ENCODE results near the gene TULP1. TPM values are rescaled to one million over a fixed set of nuclear protein-coding genes. Genes with fewer than 3 reads are reported as not detected.

The TULP1 gene
- total RNA-seq, 1 experiment from 2014 or later, result not detected

DNA sequence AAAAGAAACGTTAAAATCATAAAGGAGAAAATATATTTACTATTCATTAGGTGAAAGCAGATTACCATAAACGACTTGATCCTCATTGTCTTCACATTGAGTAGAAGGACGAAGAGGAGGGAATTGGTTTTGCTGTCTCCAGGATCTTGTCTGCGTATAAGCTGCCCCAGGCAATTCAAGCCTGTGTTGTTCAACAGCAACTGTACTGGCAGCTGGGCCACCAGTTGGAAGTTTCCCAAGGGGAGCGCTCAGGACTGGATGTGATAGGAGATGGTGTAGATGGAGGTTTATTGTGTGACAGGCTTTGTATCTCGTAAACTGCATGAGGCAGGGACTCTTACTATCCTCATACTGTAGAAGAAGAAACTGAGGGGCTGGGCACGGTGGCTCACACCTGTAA is 64.5 kb downstream of the TULP1 start:
- Histone ChIP-seq H4K20me1 (ENCODE audit: control insufficient read depth, insufficient read depth, insufficient read length) (no peaks in the 10 kb centered on the region), H3K9ac (ENCODE audit: extremely low read depth, insufficient read length, low read length) (no peak overlapping the region), H3K4ac (ENCODE audit: low read depth, low read length) (no peak overlapping the region), H3K23ac (ENCODE audit: insufficient read length, low read depth, low read length) (no peak overlapping the region), H3K79me1 (ENCODE audit: insufficient read depth, low read depth, low read length, poor library complexity, severe bottlenecking) (no peaks in the 10 kb centered on the region), H3K79me2 (ENCODE audit: insufficient read depth, low read length) (no peaks in the 10 kb centered on the region), H2BK20ac (ENCODE audit: low read depth, low read length, poor library complexity, severe bottlenecking) (no peak overlapping the region), H4K91ac (ENCODE audit: insufficient read length, low read depth, low read length) (no peak overlapping the region), H3K14ac (ENCODE audit: insufficient read depth, low read length) (no peak overlapping the region), H2BK15ac (ENCODE audit: low read depth, low read length) (no peak overlapping the region), H3K4me2 (ENCODE audit: insufficient read depth, insufficient read length, low read length) (no peak overlapping the region), H2AFZ (ENCODE audit: low read length) (no peak overlapping the region), H2BK12ac (ENCODE audit: insufficient read length, low read depth, low read length) (no peak overlapping the region), H3K18ac (ENCODE audit: insufficient read length, low read depth, low read length) (no peak overlapping the region), H4K5ac (ENCODE audit: insufficient read length, low read depth, low read length) (no peak overlapping the region), H3K27me3 (ENCODE audit: insufficient read depth, low read length) (no peaks in the 10 kb centered on the region), H3K23me2 (ENCODE audit: insufficient read length, low read depth, low read length, poor library complexity, severe bottlenecking) (peaks cover 5% of the 10 kb centered on the region), H2BK5ac (ENCODE audit: insufficient read length, low read length) (no peak overlapping the region), H3K9me3 (ENCODE audit: control insufficient read depth, low read depth, low read length) (no peaks in the 10 kb centered on the region), H3K27ac (ENCODE audit: insufficient read length, low read depth, low read length) (no peak overlapping the region), H3K56ac (ENCODE audit: insufficient read length, low read depth, low read length) (no peak overlapping the region), H2AK5ac (ENCODE audit: insufficient read length, low read length) (no peak overlapping the region), H3T11ph (ENCODE audit: low read length) (no peak overlapping the region), H3K4me1 (ENCODE audit: insufficient read depth, low read length) (0 out of 2 replicates have a peak, but pooled peaks cover 3% of the 10 kb centered on the region), H4K8ac (replicated peaks; ENCODE audit: insufficient read length, low read depth, low read length) (no peak overlapping the region), H2BK120ac (ENCODE audit: low read depth, low read length, poor library complexity, severe bottlenecking) (no peak overlapping the region)
- Mint-ChIP-seq H3K27me3 (ENCODE audit: low read depth) (peaks cover 15% of the 10 kb centered on the region), H3K36me3 (ENCODE audit: insufficient read depth in 1 of 3, low read depth in 3 of 3) (no peaks in the 10 kb centered on the region), H3K4me1 (peaks cover 15 to 16% of the 10 kb centered on the region in 2 experiments), H3K27ac (no peak overlapping the region), H3K9me3 (no peaks in the 10 kb centered on the region), H3K4me3 (no peak overlapping the region)
- no CpG with 5 or more reads among the region's 7 CpGs for WGBS (ENCODE audit: extremely low coverage, insufficient read length, low lambda C conversion rate)
- TF ChIP-seq, protein P1, sequence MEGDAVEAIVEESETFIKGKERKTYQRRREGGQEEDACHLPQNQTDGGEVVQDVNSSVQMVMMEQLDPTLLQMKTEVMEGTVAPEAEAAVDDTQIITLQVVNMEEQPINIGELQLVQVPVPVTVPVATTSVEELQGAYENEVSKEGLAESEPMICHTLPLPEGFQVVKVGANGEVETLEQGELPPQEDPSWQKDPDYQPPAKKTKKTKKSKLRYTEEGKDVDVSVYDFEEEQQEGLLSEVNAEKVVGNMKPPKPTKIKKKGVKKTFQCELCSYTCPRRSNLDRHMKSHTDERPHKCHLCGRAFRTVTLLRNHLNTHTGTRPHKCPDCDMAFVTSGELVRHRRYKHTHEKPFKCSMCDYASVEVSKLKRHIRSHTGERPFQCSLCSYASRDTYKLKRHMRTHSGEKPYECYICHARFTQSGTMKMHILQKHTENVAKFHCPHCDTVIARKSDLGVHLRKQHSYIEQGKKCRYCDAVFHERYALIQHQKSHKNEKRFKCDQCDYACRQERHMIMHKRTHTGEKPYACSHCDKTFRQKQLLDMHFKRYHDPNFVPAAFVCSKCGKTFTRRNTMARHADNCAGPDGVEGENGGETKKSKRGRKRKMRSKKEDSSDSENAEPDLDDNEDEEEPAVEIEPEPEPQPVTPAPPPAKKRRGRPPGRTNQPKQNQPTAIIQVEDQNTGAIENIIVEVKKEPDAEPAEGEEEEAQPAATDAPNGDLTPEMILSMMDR (conservative IDR thresholded peaks at IDR 0.05), result no peak
- no peak for DNase-seq

Small RNA genes within 50 kb of the gene (microRNA-seq; reads per million reads assigned to microRNA genes)
- not detected for gene MIR7111 (ENCODE audit: borderline microRNAs expressed)

Other genes with a start within 250 kb of the TULP1 start
- 5.4 and 5.6 TPM in 2 replicates for gene DEF6, start 215.1 kb downstream of the TULP1 start, total RNA-seq (2021)
- gene PPARD, start 170.3 kb downstream of the TULP1 start, total RNA-seq (2021), result 11.7 and 13.9 TPM in 2 replicates
- 8.4 and 10.9 TPM in 2 replicates for gene FANCE, start 60.6 kb downstream of the TULP1 start, total RNA-seq (2021)
- gene RPL10A, start 44.5 kb downstream of the TULP1 start, total RNA-seq (2021), result 1,826 and 1,830 TPM in 2 replicates
- gene TEAD3, start 15.8 kb downstream of the TULP1 start, total RNA-seq (2021), result 24.3 and 27.0 TPM in 2 replicates
- 32.9 and 33.9 TPM in 2 replicates for gene FKBP5, start 176.0 kb upstream of the TULP1 start, total RNA-seq (2021)
- gene ARMC12, start 224.1 kb upstream of the TULP1 start, total RNA-seq (2021), result 1.5 and 1.7 TPM in 2 replicates